ENCODE measurements around the gene PCDH9. TPM values are rescaled to one million over a fixed set of nuclear protein-coding genes. Genes with fewer than 3 reads are reported as not detected.

Gene PCDH9
- total RNA-seq, 1 donor from 2014 or later = 1.7 TPM

- no peaks in the 10 kb centered on the region for H3K36me3 Mint-ChIP-seq (ENCODE audit: insufficient read depth)
- peaks cover 4% of the 10 kb centered on the region for H3K4me1 Mint-ChIP-seq (ENCODE audit: low read depth)
- H3K27me3 Mint-ChIP-seq = no peaks in the 10 kb centered on the region
- H3K27ac Mint-ChIP-seq = no peak overlapping the region
- no peaks in the 10 kb centered on the region for H3K9me3 Mint-ChIP-seq (ENCODE audit: low read depth)
- no peak for TF ChIP-seq CTCF (IDR thresholded peaks at IDR 0.05; ENCODE audit: unreplicated experiment)
- H3K4me3 Mint-ChIP-seq (ENCODE audit: low read depth) = no peak overlapping the region
- DNase-seq (ENCODE audit: low spot score, unreplicated experiment) = no peak
Observed at GRCh38 chr13:66639044-66639443, 591.1 kb downstream of the PCDH9 start.

- TF ChIP-seq CTCF (IDR thresholded peaks at IDR 0.05; ENCODE audit: unreplicated experiment) = no peak
- Mint-ChIP-seq H3K27me3 (no peaks in the 10 kb centered on the region), H3K4me3 (ENCODE audit: low read depth) (no peak overlapping the region), H3K36me3 (ENCODE audit: insufficient read depth) (no peaks in the 10 kb centered on the region), H3K4me1 (ENCODE audit: low read depth) (peaks cover 4% of the 10 kb centered on the region), H3K27ac (no peak overlapping the region), H3K9me3 (ENCODE audit: low read depth) (no peaks in the 10 kb centered on the region)
- no peak for DNase-seq (ENCODE audit: low spot score, unreplicated experiment)
Observed at GRCh38 chr13:66635526-66635925, 594.6 kb downstream of the PCDH9 start.

GRCh38 chr13:66634384-66634783, 595.8 kb downstream of the PCDH9 start:
- Mint-ChIP-seq H3K27me3 (no peaks in the 10 kb centered on the region), H3K4me3 (ENCODE audit: low read depth) (no peak overlapping the region), H3K36me3 (ENCODE audit: insufficient read depth) (peaks cover 1% of the 10 kb centered on the region), H3K9me3 (ENCODE audit: low read depth) (peaks cover 5% of the 10 kb centered on the region), H3K27ac (no peak overlapping the region), H3K4me1 (ENCODE audit: low read depth) (no peaks in the 10 kb centered on the region)
- TF ChIP-seq CTCF (IDR thresholded peaks at IDR 0.05; ENCODE audit: unreplicated experiment) = no peak
- DNase-seq (ENCODE audit: low spot score, unreplicated experiment) = no peak

GRCh38 chr13:66627512-66627911, 602.6 kb downstream of the PCDH9 start:
- H3K36me3 Mint-ChIP-seq (ENCODE audit: insufficient read depth) = peaks cover 1% of the 10 kb centered on the region

GRCh38 chr13:66624302-66624701, 605.8 kb downstream of the PCDH9 start:
- no peak for TF ChIP-seq CTCF (IDR thresholded peaks at IDR 0.05; ENCODE audit: unreplicated experiment)
- Mint-ChIP-seq H3K4me1 (ENCODE audit: low read depth) (peaks cover 2% of the 10 kb centered on the region), H3K4me3 (ENCODE audit: low read depth) (no peak overlapping the region), H3K27ac (no peak overlapping the region), H3K9me3 (ENCODE audit: low read depth) (peaks cover 4% of the 10 kb centered on the region), H3K36me3 (ENCODE audit: insufficient read depth) (no peaks in the 10 kb centered on the region), H3K27me3 (no peaks in the 10 kb centered on the region)
- no peak for DNase-seq (ENCODE audit: low spot score, unreplicated experiment)

More at GRCh38 chr13:66627512-66627911, 602.6 kb downstream of the PCDH9 start:
- Mint-ChIP-seq H3K4me3 (ENCODE audit: low read depth) (no peak overlapping the region), H3K27me3 (no peaks in the 10 kb centered on the region), H3K9me3 (ENCODE audit: low read depth) (peaks cover 6% of the 10 kb centered on the region), H3K4me1 (ENCODE audit: low read depth) (no peaks in the 10 kb centered on the region), H3K27ac (no peak overlapping the region)
- no peak for DNase-seq (ENCODE audit: low spot score, unreplicated experiment)
- no peak for TF ChIP-seq CTCF (IDR thresholded peaks at IDR 0.05; ENCODE audit: unreplicated experiment)
